Right lobe of liver (tissue), 6 donors: Measurements from ENCODE around the gene TLE3. TPM values are rescaled to one million over a fixed set of nuclear protein-coding genes. Genes with fewer than 3 reads are reported as not detected.
A peak's percentile ranks its signal among the peaks of the same experiment; 100 is the strongest.

Experiments used
- ATAC-seq, 4 donors: fragments of 200-7000 bp; cut with Tn5 transposase; one replicate each; pipeline ENCODE4 v1.9.1; 2020; ENCODE audit warnings: mild to moderate bottlenecking in 4 of 4, moderate library complexity in 4 of 4
- DNase-seq, 3 donors: peaks; one replicate each; pipeline ENCODE4 v3.0.0-alpha.2; 2020
- H3K27ac ChIP-seq, 3 donors: fragments of 200-600 bp; one replicate each; pipeline ENCODE4 v1.8.0; 2022
- H3K27me3 ChIP-seq, 2 donors: fragments of 200-600 bp; one replicate each; pipeline ENCODE4 v1.8.0; 2022
- H3K36me3 ChIP-seq, 4 donors: fragments of 200-600 bp; sonication (generic) in 1 of 4; one replicate each; pipeline versions ENCODE4 v1.5.1 to v1.8.0; 2017 to 2022; ENCODE audit warnings: control low read depth in 1 of 4
- H3K4me1 ChIP-seq, 4 donors: fragments of 200-600 bp; sonication (generic) in 1 of 4; one replicate each; pipeline versions ENCODE4 v1.5.1 to v1.8.0; 2017 to 2022; ENCODE audit warnings: control low read depth in 1 of 4
- H3K4me3 ChIP-seq, 3 donors: fragments of 200-600 bp; one replicate each; pipeline ENCODE4 v1.8.0; 2022
- H3K9me3 ChIP-seq, 4 donors: fragments of 200-600 bp; sonication (generic) in 1 of 4; one replicate each; pipeline versions ENCODE4 v1.5.1 to v1.8.0; 2017 to 2022; ENCODE audit warnings: control low read depth in 1 of 4
- POLR2A ChIP-seq: fragments of 450-650 bp; IDR thresholded peaks from one replicate; pipeline ENCODE4 v1.6.1; 2017; ENCODE audit warnings: antibody characterized with exemption, mild to moderate bottlenecking
- WGBS: methylation state at CpG from one replicate; pipeline ENCODE4 v1.1.6; 2018; ENCODE audit warnings: low coverage, low lambda C conversion rate; ENCODE audit not compliant: insufficient coverage; ENCODE audit errors: missing lambda C conversion rate; 5-methylcytosine and 5-hydroxymethylcytosine counted together
- intact Hi-C, 2 donors: fragments of 100-400 bp; cut with DNase I; formaldehyde crosslinking; loops; one replicate each; pipeline versions ENCODE4 v1.11.2 to v1.14.1; 2022
- long read RNA-seq: library from polyadenylated mRNA; unstranded; transcript quantifications from one replicate; pipeline ENCODE4 v2.0.0, GENCODE V29; 2019
- total RNA-seq, 6 experiments: library from RNA; depleted of rRNA in 2 of 6; stranded (reverse); fragments of >200 nt in 2 of 6; fragmentation: NEBNext Ultra II Directional in 3 of 6; extraction: Animal tissue kit (Norgen Biotek cat#: 25700) in 3 of 6; gene quantifications; one replicate each; pipeline versions ENCODE4 v1.1.0 to v1.2.4, GENCODE V29; 2016 to 2023
- TF ChIP-seq, protein P1 (sequence below), 4 donors: fragments of 200-600 bp in 3 of 4; fragments of 450-650 bp in 1 of 4; IDR thresholded peaks; one replicate each; pipeline versions ENCODE4 v1.5.1 to v1.8.0; 2016 to 2022; ENCODE audit warnings: antibody characterized with exemption in 4 of 4, mild to moderate bottlenecking in 2 of 4
- donor health status: DM: no; HTN: yes; CAD: no.
- donor health status: DM: no; HTN: no; CAD: no.
- donor health status: DM: no; HTN: no; CAD: no.
- donor health status: DM: no; HTN: yes; CAD: no.
- donor health status: DM: no; HTN: yes; CAD: no.

The TLE3 gene
- total RNA-seq = 10 to 100 TPM in 5 of 6 experiments, 1 to 10 TPM in 1; 8.9 to 38.2 (median 21.2) TPM
- long read RNA-seq, partial matches to known transcripts = 0 of 3 reads
- long read RNA-seq, other reads (novel, unspliced or antisense) = 2 of 3 reads

DNA sequence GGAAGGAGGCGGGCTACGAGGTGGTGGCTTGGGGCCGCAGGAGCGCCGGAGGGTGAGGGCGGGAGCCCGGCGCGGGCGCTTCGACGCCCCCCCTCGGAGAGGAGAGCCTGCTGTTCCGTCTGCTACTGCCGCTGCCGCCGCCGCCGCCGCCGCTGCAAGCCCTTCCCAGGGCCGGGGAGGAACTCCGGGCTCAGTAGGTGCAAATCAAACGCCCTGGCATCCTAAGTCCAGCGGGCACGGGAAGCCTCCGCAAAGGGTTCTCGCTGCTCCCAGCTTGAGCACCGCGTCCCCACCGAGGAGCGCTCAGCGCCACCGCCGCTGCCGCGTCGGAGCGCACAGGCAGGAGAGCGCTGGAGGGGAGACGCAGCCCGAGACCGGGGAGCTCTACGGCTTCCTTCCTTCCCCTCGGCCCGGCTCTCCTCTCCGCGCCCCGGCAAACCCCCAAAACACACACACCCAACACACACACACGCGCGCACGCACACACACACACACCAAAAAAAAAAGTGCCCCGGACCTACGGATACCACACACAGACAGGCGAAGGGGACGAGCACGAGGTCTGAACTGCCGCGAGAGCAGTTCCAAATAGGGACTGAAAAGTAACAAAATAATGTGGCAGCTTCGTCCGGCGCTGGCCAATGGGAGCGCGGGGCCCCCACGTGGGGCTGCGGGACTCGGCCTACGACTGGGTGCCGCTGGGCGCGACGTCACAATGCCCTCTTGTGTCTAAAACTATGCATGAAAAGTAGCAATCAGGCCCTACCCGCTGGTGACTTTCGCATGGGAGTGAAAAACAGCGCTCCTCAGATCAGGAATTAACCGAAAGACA, at the start of gene TLE3:
TLE3 (minus strand) TSS at position 597 of the 832 bp plus-strand sequence. CDS start 1,119 bp downstream, outside the sequence.
- Histone ChIP-seq H3K4me1 (peaks cover 0 to 58% (median 29%) of the 10 kb centered on the region in 4 donors), H3K36me3 (no peaks in the 10 kb centered on the region), H3K27ac (peak within 1 kb of the TSS; percentile 92 to 99 (median 98)), H3K27me3 (no peaks in the 10 kb centered on the region), H3K4me3 (peak within 1 kb of the TSS; percentile 78 to 86 (median 84)), H3K9me3 (no peaks in the 10 kb centered on the region)
- intact Hi-C loops = no loop called here
- WGBS = under 1% methylated on average over 29 of the region's 77 CpGs
- peak; percentile 96 for TF ChIP-seq POLR2A
- TF ChIP-seq, protein P1, sequence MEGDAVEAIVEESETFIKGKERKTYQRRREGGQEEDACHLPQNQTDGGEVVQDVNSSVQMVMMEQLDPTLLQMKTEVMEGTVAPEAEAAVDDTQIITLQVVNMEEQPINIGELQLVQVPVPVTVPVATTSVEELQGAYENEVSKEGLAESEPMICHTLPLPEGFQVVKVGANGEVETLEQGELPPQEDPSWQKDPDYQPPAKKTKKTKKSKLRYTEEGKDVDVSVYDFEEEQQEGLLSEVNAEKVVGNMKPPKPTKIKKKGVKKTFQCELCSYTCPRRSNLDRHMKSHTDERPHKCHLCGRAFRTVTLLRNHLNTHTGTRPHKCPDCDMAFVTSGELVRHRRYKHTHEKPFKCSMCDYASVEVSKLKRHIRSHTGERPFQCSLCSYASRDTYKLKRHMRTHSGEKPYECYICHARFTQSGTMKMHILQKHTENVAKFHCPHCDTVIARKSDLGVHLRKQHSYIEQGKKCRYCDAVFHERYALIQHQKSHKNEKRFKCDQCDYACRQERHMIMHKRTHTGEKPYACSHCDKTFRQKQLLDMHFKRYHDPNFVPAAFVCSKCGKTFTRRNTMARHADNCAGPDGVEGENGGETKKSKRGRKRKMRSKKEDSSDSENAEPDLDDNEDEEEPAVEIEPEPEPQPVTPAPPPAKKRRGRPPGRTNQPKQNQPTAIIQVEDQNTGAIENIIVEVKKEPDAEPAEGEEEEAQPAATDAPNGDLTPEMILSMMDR (IDR thresholded peaks at IDR 0.05) = peak; percentile 22 to 72 (median 56)
- DNase-seq (peak; percentile 100), ATAC-seq (peak; percentile 50 to 69 (median 57))

- Histone ChIP-seq H3K9me3 (no peaks in the 10 kb centered on the region), H3K27me3 (no peaks in the 10 kb centered on the region), H3K27ac (no peak overlapping the region), H3K4me3 (no peak overlapping the region), H3K4me1 (peaks cover 0 to 21% (median 0%) of the 10 kb centered on the region in 4 donors), H3K36me3 (no peaks in the 10 kb centered on the region)
- WGBS = 80% methylated on average over 5 of the region's 8 CpGs
- ATAC-seq (no peak), DNase-seq (peak in 1 of 3 donors; percentile 11)
- intact Hi-C loops = no loop called here
- TF ChIP-seq, protein P1 (IDR thresholded peaks at IDR 0.05) = no peak
- TF ChIP-seq POLR2A = no peak
These were observed 49.6 kb upstream of the TLE3 start for GRCh38 chr15:70147178-70147760.

- Histone ChIP-seq H3K4me1 (peaks cover 0 to 16% (median 0%) of the 10 kb centered on the region in 4 donors), H3K36me3 (no peaks in the 10 kb centered on the region), H3K27ac (no peak overlapping the region), H3K27me3 (no peaks in the 10 kb centered on the region), H3K9me3 (no peaks in the 10 kb centered on the region), H3K4me3 (no peak overlapping the region)
- ATAC-seq (no peak), DNase-seq (no peak)
- TF ChIP-seq, protein P1 (IDR thresholded peaks at IDR 0.05) = no peak
- TF ChIP-seq POLR2A = no peak
- intact Hi-C loops = no loop called here
- WGBS = 75% methylated on average over 1 of the region's 5 CpGs
These were observed 49.1 kb upstream of the TLE3 start for GRCh38 chr15:70146771-70147170.

DNA sequence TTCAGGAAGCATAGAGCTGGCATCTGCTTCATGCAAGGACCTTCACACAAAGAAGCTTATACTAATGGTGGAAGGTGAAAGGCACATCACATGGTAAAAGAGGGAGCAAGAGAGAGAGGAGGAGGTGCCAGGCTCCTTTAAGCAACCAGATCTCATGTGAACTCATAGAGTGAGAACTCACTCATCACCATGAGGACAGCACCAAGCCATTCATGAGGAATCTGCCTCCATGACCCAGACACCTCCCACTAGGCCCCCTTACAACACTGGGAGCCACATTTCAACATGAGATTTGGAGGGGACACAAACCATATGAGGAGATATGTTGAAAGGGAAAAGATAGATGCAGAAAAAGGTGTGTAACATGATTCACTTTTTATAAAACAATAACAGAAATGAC, 48.4 kb upstream of the TLE3 start:
- Histone ChIP-seq H3K4me1 (peaks cover 0 to 11% (median 3%) of the 10 kb centered on the region in 4 donors), H3K27ac (no peak overlapping the region), H3K27me3 (no peaks in the 10 kb centered on the region), H3K4me3 (no peak overlapping the region), H3K36me3 (no peaks in the 10 kb centered on the region), H3K9me3 (no peaks in the 10 kb centered on the region)
- intact Hi-C loops = no loop called here
- TF ChIP-seq POLR2A = no peak
- TF ChIP-seq, protein P1 (IDR thresholded peaks at IDR 0.05) = no peak
- no peak for ATAC-seq
- DNase-seq = no peak
